NCI-H82 treated with DMSO at 0.1 percent for 48 hours (cell line): ENCODE data around the gene USP17L21.
"Not testable (repeated sequence)": the region's sequence is repeated elsewhere in the genome, so short reads cannot be mapped to it uniquely, and the experiment has no call there.

ENCODE experiments used
- DNase-seq: peaks from one replicate; lab custom pipeline; 2025; ENCODE audit not compliant: unreplicated experiment; lab: John Stamatoyannopoulos, UW

Gene USP17L21

GRCh38 chr4:9262572-9262971, at the start of gene USP17L21:
Gene USP17L21, plus strand, starts transcription at chr4:9262872. Its CDS starts 0 bp downstream, at chr4:9262872.
- not testable (repeated sequence) for DNase-seq

GRCh38 chr4:9214701-9215100, 48.0 kb upstream of the USP17L21 start:
- not testable (repeated sequence) for DNase-seq

- DNase-seq, result not testable (repeated sequence)
These were observed 47.6 kb upstream of the USP17L21 start, which contains the start of gene USP17L11 for GRCh38 chr4:9215105-9215504. Gene USP17L11, plus strand, starts transcription at chr4:9215405. Its CDS starts 0 bp downstream, at chr4:9215405.

- DNase-seq, result not testable (repeated sequence)
These were observed 42.8 kb upstream of the USP17L21 start, which contains the start of gene USP17L12 for GRCh38 chr4:9219852-9220251. Gene USP17L12, plus strand, starts transcription at chr4:9220152. Its CDS starts 0 bp downstream, at chr4:9220152.

GRCh38 chr4:9224596-9224995, 38.1 kb upstream of the USP17L21 start, which contains the start of gene USP17L13:
Gene USP17L13, plus strand, starts transcription at chr4:9224896. Its CDS starts 0 bp downstream, at chr4:9224896.
- DNase-seq, result not testable (repeated sequence)

GRCh38 chr4:9230249-9230648, 32.4 kb upstream of the USP17L21 start:
- not testable (repeated sequence) for DNase-seq

GRCh38 chr4:9234085-9234484, 28.6 kb upstream of the USP17L21 start, which contains the start of gene USP17L15:
Gene USP17L15, plus strand, starts transcription at chr4:9234385. Its CDS starts 0 bp downstream, at chr4:9234385.
- DNase-seq, result not testable (repeated sequence)

- not testable (repeated sequence) for DNase-seq
These were observed 24.2 kb upstream of the USP17L21 start for GRCh38 chr4:9238461-9238860.

GRCh38 chr4:9243579-9243978, 19.1 kb upstream of the USP17L21 start, which contains the start of gene USP17L17:
Gene USP17L17, plus strand, starts transcription at chr4:9243879. Its CDS starts 0 bp downstream, at chr4:9243879.
- not testable (repeated sequence) for DNase-seq

- not testable (repeated sequence) for DNase-seq
These were observed 14.6 kb upstream of the USP17L21 start, which contains the start of gene USP17L18 for GRCh38 chr4:9247953-9248680. Gene USP17L18, plus strand, starts transcription at chr4:9248630. Its CDS starts 0 bp downstream, at chr4:9248630.

- not testable (repeated sequence) for DNase-seq
These were observed 9.6 kb upstream of the USP17L21 start, which contains the start of gene USP17L19 for GRCh38 chr4:9253078-9253477. Gene USP17L19, plus strand, starts transcription at chr4:9253378. Its CDS starts 0 bp downstream, at chr4:9253378.

- not testable (repeated sequence) for DNase-seq
These were observed 4.8 kb upstream of the USP17L21 start, which contains the start of gene USP17L20 for GRCh38 chr4:9257824-9258223. Gene USP17L20, plus strand, starts transcription at chr4:9258124. Its CDS starts 0 bp downstream, at chr4:9258124.

GRCh38 chr4:9267319-9267718, 4.6 kb downstream of the USP17L21 start, which contains the start of gene USP17L22:
Gene USP17L22, plus strand, starts transcription at chr4:9267619. Its CDS starts 0 bp downstream, at chr4:9267619.
- DNase-seq, result not testable (repeated sequence)

- not testable (repeated sequence) for DNase-seq
These were observed 9.0 kb downstream of the USP17L21 start for GRCh38 chr4:9271719-9272118.
